ENCODE results near the gene PKNOX1.
"Not testable (repeated sequence)": the region's sequence is repeated elsewhere in the genome, so short reads cannot be mapped to it uniquely, and the experiment has no call there.

Gene PKNOX1

DNA sequence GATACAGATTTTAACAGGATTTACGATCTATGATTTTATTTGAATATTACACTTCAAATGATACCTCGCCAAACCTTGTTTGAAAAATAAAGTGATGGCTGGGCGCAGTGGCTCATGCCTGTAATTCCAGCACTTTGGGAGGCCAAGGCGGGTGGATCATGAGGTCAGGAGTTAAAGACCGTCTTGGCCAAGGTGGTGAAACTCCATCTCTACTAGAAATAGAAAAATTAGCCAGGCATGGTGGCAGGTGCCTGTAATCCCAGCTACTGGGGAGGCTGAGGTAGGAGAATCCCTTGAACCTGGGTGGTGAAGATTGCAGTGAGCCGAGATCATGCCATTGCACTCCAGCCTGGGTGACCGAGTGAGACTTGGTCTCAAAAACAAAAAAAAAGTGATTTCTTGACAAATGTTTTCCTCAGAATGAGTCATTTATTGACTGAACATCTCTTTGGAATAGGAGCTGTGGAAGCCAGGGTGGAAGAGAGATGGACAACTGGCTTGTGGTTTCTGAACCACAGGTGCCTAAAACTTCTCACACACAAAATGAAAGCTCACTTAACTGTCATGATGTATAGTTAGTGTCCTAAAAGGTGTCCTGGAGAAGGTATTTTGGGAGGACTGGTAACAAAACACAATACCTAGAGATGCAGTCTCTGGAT lies 11.9 kb downstream of the PKNOX1 start:
- DNase-seq = no peak

DNA sequence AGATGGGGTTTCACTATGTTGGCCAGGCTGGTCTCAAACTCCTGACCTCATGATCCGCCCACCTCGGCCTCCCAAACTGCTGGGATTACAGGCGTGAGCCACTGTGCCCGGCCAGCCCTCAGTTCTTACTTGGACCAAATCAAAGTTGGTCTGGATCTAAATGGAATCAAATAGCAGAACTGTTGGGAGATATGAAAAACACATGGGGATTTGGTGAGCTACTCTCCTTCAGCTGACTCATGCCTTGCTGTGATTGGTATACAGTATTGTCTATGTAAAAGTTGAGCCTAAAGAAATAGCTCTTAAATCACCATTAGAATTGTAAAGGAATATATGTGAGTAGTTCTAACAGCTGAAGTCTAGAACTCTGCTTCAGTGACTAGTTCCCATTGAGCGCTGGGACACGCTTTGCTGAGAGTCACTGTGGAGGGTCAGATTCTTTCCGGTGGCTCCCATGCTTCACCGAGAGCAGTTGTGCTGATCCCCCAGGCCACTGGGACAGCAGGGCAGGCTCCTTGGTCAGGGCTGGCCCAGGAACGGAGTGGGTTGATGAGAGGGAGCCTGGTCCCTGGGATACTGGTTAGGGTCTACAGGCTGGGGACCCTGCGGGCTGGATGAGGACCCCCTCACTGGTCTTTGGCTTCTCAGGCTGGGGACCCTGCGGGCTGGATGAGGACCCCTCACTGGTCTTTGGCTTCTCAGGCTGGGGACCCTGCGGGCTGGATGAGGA lies 14.0 kb downstream of the PKNOX1 start:
- DNase-seq = no peak

DNA sequence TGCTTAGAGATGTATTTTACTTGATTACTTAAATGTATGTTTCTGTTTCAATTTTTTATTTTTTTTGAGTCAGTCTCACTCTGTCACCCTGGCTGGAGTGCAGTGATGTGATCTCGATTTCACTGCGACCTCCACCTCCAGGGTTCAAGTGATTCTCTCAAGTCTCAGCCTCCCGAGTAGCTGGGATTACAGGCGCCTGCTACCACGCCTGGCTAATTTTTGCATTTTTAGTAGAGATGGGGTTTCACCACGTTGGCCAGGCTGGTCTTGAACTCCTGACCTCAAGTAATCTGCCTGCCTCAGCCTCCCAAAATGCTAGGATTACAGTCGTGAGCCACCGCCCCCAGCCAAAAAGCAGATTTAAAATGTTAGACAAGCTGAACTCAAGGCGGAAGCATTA lies 15.0 kb downstream of the PKNOX1 start:
- DNase-seq = not testable (repeated sequence)

GRCh38 chr21:42989816-42990650 lies 15.7 kb downstream of the PKNOX1 start:
- no peak for DNase-seq

DNA sequence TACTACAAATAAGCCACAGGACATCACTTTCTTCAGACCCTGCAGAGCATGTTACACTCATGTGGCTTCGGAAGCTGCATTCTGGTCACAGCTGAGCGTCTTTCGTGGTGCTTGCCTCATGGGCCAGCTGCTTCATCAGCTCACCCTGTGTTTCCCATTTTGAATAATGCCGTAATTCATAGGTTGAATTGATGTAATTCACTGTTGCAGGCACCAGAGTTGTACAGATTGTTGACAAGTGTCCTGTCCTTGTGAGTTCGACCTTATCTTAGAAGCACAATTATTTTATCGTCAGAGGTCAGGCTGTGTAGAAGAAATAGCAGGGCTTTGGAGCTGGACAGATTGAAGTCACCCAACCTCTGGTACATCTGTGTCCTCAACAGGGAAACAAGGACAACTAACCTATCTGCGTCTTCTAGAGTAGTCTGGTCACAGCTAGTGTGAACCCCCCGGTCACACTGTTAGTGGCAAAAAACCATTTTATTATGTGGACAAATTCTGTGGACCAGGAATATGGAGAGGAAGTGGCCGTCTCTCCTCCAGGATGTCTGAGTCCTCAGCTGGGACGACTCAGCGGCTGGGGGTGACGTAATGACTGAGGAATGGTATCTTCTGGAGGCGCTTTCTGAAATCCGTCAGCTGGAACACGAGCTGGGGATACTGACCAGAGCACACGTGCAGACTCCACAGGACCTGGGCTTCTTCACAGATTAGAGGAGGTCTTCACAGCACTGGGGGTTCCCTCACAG lies 17.8 kb downstream of the PKNOX1 start:
- DNase-seq = no peak

- DNase-seq = no peak
Measured at GRCh38 chr21:42993051-42993712, 18.8 kb downstream of the PKNOX1 start.

GRCh38 chr21:42997053-42997452 lies 22.7 kb downstream of the PKNOX1 start:
- no peak for DNase-seq

DNA sequence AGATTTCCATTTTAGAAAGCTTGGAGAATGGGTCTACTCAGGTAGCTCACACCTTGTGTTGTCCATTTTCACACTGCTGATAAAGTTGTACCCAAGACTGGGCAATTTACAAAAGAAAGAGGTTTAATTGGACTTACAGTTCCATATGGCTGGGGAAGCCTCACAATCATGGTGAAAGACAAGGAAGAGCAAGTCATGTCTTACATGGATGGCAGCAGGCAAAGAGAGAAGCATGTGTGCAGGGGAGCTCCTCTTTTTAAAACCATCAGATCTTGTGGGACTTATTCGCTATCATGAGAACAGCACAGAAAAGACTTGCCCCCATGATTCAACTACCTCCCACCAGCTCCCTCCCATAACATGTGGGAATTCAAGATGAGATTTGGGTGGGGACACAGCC lies 23.6 kb downstream of the PKNOX1 start:
- DNase-seq = not testable (repeated sequence)

GRCh38 chr21:42999152-42999551 lies 24.8 kb downstream of the PKNOX1 start:
- not testable (repeated sequence) for DNase-seq

DNA sequence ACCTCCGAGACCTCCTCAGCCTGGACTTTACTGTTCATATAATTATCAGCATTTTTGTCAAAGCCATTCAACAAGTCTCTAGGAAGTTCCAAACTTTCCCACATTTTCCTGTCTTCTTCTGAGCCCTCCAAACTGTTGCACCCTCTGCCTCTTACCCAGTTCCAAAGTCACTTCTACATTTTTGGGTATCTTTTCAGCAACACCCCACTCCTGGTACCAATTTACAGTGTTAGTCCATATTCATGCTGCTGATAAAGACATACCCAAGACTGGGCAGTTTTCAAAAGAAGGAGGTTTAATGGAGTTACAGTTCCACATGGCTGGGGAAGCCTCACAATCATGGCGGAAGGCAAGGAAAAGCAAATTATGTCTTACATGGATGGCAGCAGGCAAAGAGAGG lies 25.7 kb downstream of the PKNOX1 start:
- DNase-seq = not testable (repeated sequence)

DNA sequence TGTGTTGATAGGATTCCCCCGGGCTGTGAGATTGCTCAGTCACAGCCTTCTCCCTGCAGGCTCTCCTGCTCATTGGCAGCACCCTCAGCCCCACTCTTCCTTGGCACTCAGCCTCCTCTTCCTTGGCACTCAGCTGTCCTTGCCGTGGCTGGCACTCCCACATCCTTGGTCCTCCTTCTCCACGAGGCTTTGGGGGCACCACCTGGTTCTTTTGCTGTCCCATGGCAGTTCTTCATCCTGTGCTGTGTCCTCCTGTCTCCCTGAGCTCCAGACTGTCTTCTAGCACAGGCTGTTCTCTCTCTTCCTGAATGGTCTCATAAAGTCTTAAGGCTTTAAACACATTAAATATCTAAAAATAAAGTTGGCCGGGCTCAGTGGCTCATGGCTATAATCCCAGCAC lies 27.0 kb downstream of the PKNOX1 start:
- no peak for DNase-seq

- DNase-seq = no peak
Measured at GRCh38 chr21:43004926-43005325, 30.6 kb downstream of the PKNOX1 start.

DNA sequence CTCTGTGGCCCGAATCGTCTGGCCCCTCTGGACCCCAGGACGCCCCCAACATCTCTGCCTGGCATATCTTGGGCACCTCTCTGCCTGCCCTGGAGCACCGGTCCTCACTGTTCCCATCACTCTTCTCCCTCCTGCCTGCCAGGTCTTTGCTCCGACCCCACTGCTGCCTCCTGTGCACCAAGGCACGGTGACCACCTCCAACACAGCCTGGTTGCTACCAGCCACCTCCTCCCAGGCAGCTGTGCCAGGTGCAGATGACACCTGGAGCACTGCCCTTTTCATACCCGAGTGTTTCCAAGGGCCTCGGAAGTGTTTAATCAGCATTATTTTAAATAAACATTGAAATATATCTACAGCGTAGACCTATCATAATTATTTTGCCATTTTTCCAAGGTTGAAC lies 31.3 kb downstream of the PKNOX1 start:
- no peak for DNase-seq

DNA sequence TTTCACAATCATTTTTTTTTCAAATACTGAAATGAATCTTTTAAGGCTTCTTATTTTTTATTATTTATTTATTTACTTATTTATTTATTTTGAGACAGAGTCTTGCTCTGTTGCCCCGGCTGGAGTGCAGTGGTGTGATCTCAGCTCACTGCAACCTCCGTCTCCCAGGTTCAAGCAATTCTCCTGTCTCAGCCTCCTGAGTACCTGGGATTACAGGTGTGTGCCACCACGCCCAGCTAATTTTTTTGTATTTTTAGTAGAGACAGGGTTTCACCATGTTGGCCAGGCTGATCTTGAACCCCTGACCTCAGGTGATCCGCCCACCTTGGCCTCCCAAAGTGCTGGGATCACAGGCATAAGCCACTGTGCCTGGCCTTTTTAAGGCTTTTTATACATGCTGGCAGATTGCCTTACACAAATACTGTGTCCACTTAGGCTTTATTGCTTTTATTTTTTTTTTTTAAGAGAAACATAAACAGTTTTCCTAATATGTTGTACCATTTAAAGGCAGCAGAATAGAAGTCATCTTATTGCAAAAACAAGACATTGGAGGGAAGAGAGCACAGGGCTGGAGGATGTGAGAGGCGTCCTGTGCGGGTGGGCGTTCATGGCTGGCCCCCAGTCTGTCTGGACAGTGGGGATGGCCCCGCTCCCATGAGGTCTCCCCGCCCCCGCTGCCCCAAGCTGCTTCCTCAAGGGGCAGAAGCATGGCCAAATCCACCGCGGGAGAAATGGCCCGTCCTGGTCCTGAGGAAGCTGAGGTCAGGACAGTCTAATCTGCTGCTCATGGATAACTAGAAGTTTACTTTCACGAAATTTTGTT lies 31.9 kb downstream of the PKNOX1 start:
- not testable (repeated sequence) for DNase-seq

DNA sequence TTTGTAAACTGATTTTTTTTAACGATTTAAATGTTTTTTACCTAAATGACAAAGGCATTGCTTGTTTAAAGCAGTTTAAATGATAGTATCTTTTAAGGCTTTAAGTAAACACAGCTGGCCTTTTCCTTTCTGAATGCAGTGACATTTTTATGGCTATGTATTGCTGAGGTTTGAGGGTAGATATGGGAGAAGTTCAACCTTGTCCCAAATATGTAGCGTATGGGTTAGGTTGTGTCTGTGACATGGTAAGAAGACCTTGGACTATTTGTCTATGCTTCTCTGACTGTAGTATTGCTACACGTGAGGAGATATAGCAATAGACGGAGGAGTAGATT lies 32.5 kb downstream of the PKNOX1 start:
- DNase-seq = no peak

- no peak for DNase-seq
Measured at GRCh38 chr21:43012596-43012995, 38.2 kb downstream of the PKNOX1 start.

- DNase-seq = no peak
Measured at GRCh38 chr21:43015906-43016540, 41.7 kb downstream of the PKNOX1 start.

DNA sequence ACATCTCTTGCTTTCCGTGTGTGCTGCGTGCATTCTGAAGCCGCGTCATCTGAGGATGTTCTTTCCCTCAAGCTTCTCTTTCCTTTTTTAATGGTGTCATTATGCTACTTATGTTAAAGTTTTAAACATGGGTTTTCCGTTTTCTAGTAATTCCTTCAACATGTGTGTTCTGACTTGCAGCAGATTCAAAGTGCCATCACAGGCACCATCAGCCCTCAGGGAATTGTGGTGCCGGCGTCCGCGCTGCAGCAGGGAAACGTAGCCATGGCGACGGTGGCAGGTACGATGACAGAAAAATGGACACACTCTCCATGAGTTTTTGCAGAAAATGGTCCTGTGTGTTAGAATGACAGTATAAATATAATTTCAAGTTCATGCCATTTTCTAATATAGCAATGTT lies 42.4 kb downstream of the PKNOX1 start:
- DNase-seq = no peak

- DNase-seq = no peak
Measured at GRCh38 chr21:43018519-43018918, 44.2 kb downstream of the PKNOX1 start.

GRCh38 chr21:43020177-43020576 lies 45.8 kb downstream of the PKNOX1 start:
- DNase-seq = no peak

DNA sequence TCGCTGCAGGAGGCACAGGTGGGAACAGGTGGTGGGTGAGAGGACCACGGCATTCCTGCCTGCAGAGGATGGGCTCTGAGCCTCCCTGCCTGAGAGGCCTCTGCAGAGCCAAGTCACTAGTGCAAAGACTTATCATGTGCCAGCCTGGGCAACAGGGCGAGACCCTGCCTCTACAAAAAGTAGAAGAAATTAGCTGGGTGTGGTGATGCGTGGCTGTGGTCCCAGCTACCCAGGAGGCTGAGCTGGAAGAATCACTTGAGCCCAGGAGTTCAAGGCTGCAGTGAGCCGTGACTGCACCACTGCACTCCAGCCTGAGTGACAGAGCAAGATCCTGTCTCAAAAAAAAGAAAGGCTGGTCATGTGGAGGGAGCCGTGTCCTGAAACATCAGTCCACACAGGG lies 46.4 kb downstream of the PKNOX1 start:
- no peak for DNase-seq

Data from activated CD4-positive, CD25-positive, alpha-beta regulatory T cell treated with anti-CD3 and anti-CD28 coated beads, Interleukin-2, amount 50 U/mL, for 72 hours (primary cell).